Measurements from ENCODE around the gene C9orf78. TPM values are rescaled to one million over a fixed set of nuclear protein-coding genes. Genes with fewer than 3 reads are reported as not detected.
A peak's percentile ranks its signal among the peaks of the same experiment; 100 is the strongest.

Gene C9orf78
- polyA plus RNA-seq, 1 experiment, result 26.1 TPM

DNA sequence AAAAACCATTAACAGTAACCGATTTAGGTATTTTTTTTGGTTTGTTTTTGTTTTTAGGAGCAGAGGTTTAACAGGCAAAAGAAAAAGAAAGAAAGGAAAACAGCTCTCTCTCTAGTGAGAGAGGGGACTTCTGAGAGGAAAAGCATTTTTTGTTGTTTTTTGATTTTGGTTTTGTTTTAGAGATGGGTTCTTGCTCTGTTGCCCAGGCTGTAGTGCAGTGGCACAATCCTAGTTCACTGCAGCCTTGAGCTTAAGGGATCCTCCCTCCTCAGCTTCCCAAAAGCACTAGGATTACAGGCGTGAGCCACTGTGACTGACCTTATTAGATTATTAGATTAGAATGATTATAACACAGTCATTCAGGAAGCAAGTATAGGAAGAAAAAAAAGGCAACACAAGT lies 10.3 kb upstream of the C9orf78 start:
- TF ChIP-seq, protein P1, sequence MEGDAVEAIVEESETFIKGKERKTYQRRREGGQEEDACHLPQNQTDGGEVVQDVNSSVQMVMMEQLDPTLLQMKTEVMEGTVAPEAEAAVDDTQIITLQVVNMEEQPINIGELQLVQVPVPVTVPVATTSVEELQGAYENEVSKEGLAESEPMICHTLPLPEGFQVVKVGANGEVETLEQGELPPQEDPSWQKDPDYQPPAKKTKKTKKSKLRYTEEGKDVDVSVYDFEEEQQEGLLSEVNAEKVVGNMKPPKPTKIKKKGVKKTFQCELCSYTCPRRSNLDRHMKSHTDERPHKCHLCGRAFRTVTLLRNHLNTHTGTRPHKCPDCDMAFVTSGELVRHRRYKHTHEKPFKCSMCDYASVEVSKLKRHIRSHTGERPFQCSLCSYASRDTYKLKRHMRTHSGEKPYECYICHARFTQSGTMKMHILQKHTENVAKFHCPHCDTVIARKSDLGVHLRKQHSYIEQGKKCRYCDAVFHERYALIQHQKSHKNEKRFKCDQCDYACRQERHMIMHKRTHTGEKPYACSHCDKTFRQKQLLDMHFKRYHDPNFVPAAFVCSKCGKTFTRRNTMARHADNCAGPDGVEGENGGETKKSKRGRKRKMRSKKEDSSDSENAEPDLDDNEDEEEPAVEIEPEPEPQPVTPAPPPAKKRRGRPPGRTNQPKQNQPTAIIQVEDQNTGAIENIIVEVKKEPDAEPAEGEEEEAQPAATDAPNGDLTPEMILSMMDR (IDR thresholded peaks at IDR 0.05; ENCODE audit: insufficient read depth, low read depth, low read length), result no peak
- CTCF ChIA-PET, result no interaction called here
- H3K36me3 ChIP-seq (ENCODE audit: control insufficient read depth, insufficient read depth, low read length), result peaks cover 7% of the 10 kb centered on the region; the same call in 1 of the 2 replicates
- no peak overlapping the region for H3K4me3 ChIP-seq (ENCODE audit: low read depth, low read length)
- DNase-seq (ENCODE audit: low read depth), result no peak
- POLR2A ChIA-PET, result no interaction called here
- H3K27me3 ChIP-seq (ENCODE audit: control insufficient read depth, insufficient read depth, low read length), result no peaks in the 10 kb centered on the region

DNA sequence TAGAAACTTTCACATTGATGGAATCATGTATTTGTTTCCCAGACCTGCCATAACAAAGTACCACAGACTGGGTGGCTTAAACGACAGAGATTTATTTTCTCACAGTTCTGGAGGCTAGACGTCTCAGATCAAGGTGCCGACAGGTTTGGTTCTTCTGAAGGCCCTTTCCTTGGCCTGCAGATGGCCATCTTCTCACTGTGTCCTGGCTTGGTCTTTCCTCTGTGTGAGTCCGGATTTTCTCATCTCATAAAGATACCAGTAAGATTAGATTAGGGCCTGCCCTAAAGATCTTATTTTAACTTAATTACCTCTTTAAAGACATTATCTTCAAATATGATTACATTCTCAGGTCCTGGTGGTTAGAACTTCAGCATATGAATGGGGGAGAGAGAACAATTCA lies 6.0 kb upstream of the C9orf78 start:
- POLR2A ChIA-PET, result no interaction called here
- TF ChIP-seq, protein P1 (IDR thresholded peaks at IDR 0.05; ENCODE audit: insufficient read depth, low read depth, low read length), result no peak
- CTCF ChIA-PET, result no interaction called here
- H3K36me3 ChIP-seq (ENCODE audit: control insufficient read depth, insufficient read depth, low read length), result peaks cover 4% of the 10 kb centered on the region; the same call in 1 of the 2 replicates
- no peaks in the 10 kb centered on the region for H3K27me3 ChIP-seq (ENCODE audit: control insufficient read depth, insufficient read depth, low read length)
- no peak overlapping the region for H3K4me3 ChIP-seq (ENCODE audit: low read depth, low read length)
- no peak for DNase-seq (ENCODE audit: low read depth)

DNA sequence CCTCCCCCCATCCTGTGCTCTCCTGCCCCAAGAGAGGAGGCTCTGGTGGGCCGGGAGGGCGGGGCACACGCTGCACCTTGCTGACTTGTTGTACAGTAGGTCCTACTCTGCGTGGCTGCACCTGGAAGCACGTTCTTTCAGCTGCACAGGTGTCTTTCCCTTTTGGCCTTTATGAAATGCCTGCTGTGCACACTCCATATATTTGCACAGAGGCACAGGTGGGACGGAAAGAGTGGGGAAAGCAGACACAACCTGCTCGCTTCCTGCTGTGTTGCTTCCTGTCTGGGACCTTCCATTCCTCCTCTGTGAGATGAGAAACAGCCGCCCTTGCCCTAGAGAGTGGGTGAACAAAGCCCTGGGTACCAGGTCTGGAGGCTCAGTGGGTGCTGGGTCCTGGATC lies 5.0 kb upstream of the C9orf78 start:
- ChIA-PET POLR2A (no interaction called here), CTCF (no interaction called here)
- no peak for DNase-seq (ENCODE audit: low read depth)
- TF ChIP-seq, protein P1 (IDR thresholded peaks at IDR 0.05; ENCODE audit: insufficient read depth, low read depth, low read length), result no peak
- Histone ChIP-seq H3K36me3 (ENCODE audit: control insufficient read depth, insufficient read depth, low read length) (peaks cover 4% of the 10 kb centered on the region; the same call in 1 of the 2 replicates), H3K27me3 (ENCODE audit: control insufficient read depth, insufficient read depth, low read length) (no peaks in the 10 kb centered on the region), H3K4me3 (ENCODE audit: low read depth, low read length) (no peak overlapping the region)

DNA sequence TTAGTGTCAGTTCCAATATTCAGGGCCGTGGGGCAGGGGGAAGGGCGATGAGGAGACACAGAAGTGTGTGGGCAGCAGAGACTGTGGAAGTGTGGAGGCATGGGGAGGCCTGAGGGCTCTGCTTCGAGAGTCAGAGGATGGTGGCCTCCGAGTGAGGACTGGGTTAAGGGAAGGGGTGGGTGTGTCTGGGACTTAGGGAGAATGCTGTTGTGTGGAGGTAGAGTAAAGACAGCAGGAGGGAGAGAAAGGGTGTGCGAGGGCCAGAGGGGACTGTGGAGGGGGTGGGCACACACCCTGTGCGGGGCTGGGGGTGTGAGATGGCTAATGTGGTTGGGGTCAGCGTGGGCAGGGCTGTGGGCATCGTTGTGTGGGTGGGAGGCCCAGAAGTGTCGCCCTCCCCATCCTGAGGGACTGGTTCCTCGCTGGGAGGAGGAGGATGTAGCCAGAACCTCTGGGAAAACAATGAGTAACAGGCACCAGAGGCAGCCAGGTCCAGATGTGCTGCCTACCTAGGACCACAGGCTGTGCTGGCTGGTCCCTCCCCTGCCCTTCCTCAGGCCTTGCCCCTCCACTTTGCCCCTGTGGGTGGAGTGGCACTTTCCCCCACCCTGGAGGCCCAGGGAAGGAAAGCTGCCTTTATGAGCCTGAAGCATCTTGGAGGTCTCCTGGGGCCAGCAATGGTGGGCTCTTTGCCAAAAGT lies 4.4 kb upstream of the C9orf78 start:
- Histone ChIP-seq H3K27me3 (ENCODE audit: control insufficient read depth, insufficient read depth, low read length) (no peaks in the 10 kb centered on the region), H3K4me3 (ENCODE audit: low read depth, low read length) (no peak overlapping the region), H3K36me3 (ENCODE audit: control insufficient read depth, insufficient read depth, low read length) (peaks cover 4% of the 10 kb centered on the region; the same call in 1 of the 2 replicates)
- DNase-seq (ENCODE audit: low read depth), result no peak
- POLR2A ChIA-PET, result no interaction called here
- TF ChIP-seq, protein P1 (IDR thresholded peaks at IDR 0.05; ENCODE audit: insufficient read depth, low read depth, low read length), result no peak
- CTCF ChIA-PET, result no interaction called here

DNA sequence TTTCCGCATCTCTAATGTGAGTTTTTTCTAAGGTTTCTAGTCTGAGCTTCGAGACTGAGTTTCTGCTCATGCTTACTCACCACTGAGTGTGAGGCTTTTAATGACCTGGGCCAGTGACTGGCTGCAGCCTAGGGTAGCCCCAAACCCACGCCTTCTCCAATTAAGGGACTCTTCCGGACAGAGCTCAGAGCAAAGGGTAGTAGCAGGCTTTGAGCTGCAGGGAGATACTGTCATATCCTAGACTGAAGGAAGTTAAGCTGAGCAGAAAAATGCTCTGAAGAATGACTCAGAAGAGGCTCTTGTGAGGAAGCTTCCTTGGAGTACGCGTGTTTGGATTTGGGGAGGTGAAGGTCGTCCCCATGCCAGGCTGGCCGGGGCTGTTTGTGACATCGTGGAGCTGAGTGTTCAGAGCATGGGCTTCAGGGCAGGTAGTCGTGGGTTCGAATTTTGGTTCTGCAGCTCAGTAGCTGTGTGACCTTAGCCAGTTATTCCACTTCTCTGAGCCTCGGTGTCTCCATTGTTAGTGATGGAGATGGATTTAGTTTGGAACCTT lies 3.7 kb upstream of the C9orf78 start:
- peaks cover 4% of the 10 kb centered on the region; the same call in 1 of the 2 replicates for H3K36me3 ChIP-seq (ENCODE audit: control insufficient read depth, insufficient read depth, low read length)
- no peaks in the 10 kb centered on the region for H3K27me3 ChIP-seq (ENCODE audit: control insufficient read depth, insufficient read depth, low read length)
- TF ChIP-seq, protein P1 (IDR thresholded peaks at IDR 0.05; ENCODE audit: insufficient read depth, low read depth, low read length), result no peak
- no peak overlapping the region for H3K4me3 ChIP-seq (ENCODE audit: low read depth, low read length)
- CTCF ChIA-PET, result no interaction called here
- POLR2A ChIA-PET, result no interaction called here
- DNase-seq (ENCODE audit: low read depth), result peak; percentile 73

All from BJ (cell line).